Activated CD4-positive, alpha-beta T cell treated with anti-CD3 and anti-CD28 coated beads, Interleukin-2, amount 50 U/mL, for 16 hours (primary cell): ENCODE measurements around the gene ASCL5.
"Not testable (repeated sequence)": the region's sequence is repeated elsewhere in the genome, so short reads cannot be mapped to it uniquely, and the experiment has no call there.

Source experiments
- DNase-seq: peaks from one replicate; pipeline ENCODE4 v3.0.0-alpha.2; 2020

The ASCL5 gene

GRCh38 chr1:201126832-201127754, at the start of gene ASCL5:
ASCL5 (minus strand) TSS chr1:201127184; CDS start chr1:201115372, 11,812 bp downstream.
- no peak for DNase-seq

- no peak for DNase-seq
These were observed 49.0 kb upstream of the ASCL5 start for GRCh38 chr1:201175820-201176500.

GRCh38 chr1:201173736-201174135, 46.8 kb upstream of the ASCL5 start:
- no peak for DNase-seq

- no peak for DNase-seq
These were observed 46.1 kb upstream of the ASCL5 start for GRCh38 chr1:201172999-201173610.

- no peak for DNase-seq
These were observed 45.3 kb upstream of the ASCL5 start for GRCh38 chr1:201172326-201172725.

GRCh38 chr1:201171063-201172036, 44.4 kb upstream of the ASCL5 start:
- peak; percentile 58 for DNase-seq

GRCh38 chr1:201170533-201171062, 43.6 kb upstream of the ASCL5 start:
- DNase-seq, result peak; percentile 79

- no peak for DNase-seq
These were observed 43.1 kb upstream of the ASCL5 start for GRCh38 chr1:201169971-201170532.

- DNase-seq, result no peak
These were observed 42.2 kb upstream of the ASCL5 start for GRCh38 chr1:201169203-201169602.

- DNase-seq, result no peak
These were observed 40.3 kb upstream of the ASCL5 start for GRCh38 chr1:201167041-201167991.

- DNase-seq, result no peak
These were observed 37.7 kb upstream of the ASCL5 start for GRCh38 chr1:201164645-201165044.

- DNase-seq, result no peak
These were observed 36.7 kb upstream of the ASCL5 start for GRCh38 chr1:201163707-201164106.

GRCh38 chr1:201163036-201163435, 36.1 kb upstream of the ASCL5 start:
- not testable (repeated sequence) for DNase-seq

GRCh38 chr1:201157949-201158348, 31.0 kb upstream of the ASCL5 start:
- no peak for DNase-seq

- no peak for DNase-seq
These were observed 29.8 kb upstream of the ASCL5 start for GRCh38 chr1:201156819-201157218.

GRCh38 chr1:201156346-201156745, 29.4 kb upstream of the ASCL5 start:
- DNase-seq, result no peak

- no peak for DNase-seq
These were observed 28.4 kb upstream of the ASCL5 start for GRCh38 chr1:201155354-201155753.

GRCh38 chr1:201154389-201155165, 27.6 kb upstream of the ASCL5 start, which contains the start of gene TMEM9:
TMEM9 (minus strand) TSS chr1:201154474; CDS start chr1:201153923, 551 bp downstream.
- DNase-seq, result peak; percentile 97
